ENCODE data around the gene LRRC8D.

The LRRC8D gene

DNA sequence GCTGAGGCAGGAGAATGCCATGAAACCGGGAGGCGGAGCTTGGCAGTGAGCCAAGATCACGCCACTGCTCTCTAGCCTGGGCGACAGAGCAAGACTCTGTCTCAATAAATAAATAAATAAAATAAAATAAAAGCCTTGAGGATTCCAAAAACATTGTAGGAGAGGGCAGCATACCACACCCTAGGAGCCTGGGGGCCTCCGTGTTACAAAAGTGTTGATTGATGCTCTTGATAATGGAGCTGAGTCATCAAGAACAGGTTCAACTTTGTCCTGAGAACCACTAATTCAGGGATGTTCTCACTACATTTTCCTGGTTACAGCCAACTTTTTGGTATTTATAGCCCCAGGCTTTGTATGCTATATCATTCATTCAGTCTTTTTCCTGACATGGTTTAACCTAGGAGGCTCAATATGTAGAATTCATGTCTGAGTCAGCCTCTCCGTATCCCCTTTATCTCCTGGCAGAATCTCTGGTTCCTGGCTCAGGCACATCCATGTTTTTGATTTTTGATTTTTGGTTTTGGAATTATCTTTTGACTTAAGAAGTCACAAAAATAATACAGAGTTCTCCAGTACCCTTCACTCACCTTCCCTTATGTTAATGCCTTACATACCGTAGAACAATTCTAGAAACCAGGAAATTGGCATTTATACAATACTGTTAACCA, 69.4 kb downstream of the LRRC8D start:
- in situ Hi-C loops (cut with MboI; ENCODE audit: low sequenced_read_pairs): no loop called here

DNA sequence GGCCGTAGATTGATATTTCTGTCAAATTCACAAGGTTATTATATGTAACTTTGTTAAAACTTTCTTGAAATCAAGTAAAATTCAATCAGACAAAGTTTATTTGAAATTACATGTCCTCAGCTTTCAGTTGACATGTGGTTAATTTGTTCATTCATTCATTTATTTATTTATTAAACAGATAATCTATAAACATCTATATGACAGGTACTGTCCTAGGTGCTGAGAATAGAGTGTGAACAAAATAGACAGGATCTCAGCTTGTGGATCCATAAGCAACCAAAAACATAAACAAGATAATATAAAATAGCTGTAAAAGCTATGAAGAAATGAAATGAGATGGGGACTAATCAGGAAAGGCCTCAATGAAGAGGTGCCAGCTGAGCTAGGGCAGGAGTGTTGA, 72.0 kb downstream of the LRRC8D start:
- in situ Hi-C loops (cut with MboI; ENCODE audit: low sequenced_read_pairs): no loop called here

DNA sequence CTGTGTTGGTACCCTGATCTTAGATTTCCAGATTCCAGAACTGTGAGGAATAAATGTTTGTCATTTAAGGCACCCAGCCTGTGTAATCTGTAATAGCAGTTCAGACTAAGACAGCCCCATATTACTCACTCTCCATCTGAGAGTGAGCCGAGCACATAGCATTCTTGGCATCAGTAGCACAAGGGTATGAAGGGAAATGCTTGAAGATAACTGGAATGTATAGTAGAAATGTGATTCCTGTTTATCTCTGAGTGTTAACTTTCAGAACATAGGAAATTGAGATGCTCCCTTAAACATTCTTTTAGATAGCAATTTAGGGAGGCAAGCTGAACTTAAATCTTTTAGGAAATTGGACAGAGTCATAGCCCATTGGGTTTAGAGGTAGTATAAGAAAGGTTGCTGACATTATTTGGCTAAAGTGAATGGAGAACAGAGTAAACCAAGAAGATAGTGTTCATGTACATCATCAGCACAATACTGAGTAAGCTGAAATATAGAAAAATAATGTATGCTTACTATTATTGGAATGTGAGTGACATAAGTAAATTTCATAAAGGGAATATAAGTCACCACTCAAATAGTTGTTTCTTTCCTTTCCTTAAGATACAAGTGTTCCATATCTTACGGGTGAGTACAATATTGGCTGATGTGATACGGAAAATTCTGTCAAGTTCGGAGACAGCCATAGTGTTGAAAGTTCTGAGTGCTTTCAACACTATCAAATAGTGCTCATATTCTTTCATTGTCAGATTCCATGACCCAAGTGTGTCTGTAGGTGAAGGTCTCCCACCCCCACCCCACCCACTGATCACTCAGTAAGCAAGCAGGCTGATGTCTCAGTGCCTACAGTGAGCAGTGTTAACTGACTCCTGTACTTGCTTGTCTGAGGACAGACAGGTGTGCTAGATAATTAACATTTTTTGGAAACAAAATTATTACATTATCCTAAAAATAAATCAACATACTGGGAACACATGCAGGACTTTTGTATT, 73.7 kb downstream of the LRRC8D start:
- in situ Hi-C loops (cut with MboI; ENCODE audit: low sequenced_read_pairs): no loop called here

DNA sequence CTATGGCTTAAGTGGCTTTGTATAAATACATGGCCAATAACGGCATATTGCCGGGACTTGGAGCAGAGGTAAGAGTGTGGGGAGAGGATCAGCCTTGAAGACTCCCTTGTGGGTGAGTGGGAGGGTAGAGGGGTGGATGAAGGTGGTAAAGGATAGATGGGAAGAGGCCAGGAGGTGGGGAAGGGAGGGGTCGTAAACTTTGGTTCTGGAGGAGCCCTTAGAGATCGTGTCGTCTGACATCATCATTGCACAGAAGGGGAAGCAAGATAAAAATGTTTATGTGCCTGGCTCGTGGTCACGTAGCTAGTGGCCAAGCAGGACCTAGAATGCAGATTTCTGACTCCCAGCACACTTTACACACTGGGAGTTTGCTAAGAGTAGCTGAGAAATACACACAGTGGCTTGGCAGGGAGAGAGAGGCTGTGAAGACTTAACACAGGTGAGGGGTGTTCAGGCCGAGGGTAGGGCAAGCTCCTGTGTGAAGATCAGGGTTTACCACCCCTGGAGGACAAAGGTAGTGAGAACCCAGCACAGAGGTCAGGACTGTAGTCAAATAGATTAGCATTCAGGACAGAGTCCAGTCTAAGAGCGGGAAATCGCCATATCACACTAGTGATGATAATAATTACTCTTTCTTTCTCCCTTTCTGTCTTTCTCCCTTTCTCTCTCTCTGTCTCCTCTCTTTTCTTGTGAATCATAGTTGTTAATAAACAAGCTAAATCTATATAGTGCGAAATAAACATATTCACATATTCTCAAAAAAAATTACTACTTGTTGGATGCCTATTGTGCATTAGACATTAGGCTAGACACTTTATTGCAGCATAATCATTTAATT, 75.5 kb downstream of the LRRC8D start:
- in situ Hi-C loops (cut with MboI; ENCODE audit: low sequenced_read_pairs): no loop called here

DNA sequence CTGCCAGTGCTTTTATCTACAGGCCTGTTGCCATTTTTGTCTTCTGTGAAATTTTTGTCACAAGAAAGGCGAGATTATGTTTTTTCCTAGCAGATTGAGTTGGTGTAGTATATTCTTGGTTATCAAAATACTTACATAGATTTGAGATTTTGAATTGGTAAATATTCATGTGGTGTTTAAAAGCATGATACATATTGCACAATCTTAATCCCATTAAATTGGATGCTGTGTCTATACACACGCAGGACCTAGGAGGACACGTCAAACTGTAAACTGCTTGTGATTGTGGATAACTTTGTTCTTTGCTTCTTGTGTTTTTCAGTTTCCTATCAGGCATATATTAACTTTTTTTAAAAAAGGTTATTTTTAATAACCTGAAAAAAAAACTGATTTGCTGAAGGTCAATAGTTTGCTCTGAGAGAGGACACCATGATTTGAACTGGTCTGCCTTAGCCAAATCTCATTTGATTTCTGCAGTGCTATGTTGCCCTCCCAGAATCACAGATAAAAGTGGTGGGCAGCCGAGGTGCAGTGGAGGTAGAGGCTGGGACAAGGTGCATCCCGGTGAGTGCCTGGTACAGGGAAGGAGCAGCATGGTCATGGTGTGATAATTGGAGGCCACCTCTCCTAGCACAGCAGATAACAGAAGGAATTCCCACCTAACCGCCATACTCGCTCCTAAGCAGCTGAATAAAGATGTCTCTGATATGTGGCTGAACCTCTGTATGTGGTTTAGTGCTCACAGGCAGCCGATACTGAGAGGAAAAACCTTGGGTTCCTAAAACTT, 76.7 kb downstream of the LRRC8D start:
- in situ Hi-C loops (cut with MboI; ENCODE audit: low sequenced_read_pairs): no loop called here

DNA sequence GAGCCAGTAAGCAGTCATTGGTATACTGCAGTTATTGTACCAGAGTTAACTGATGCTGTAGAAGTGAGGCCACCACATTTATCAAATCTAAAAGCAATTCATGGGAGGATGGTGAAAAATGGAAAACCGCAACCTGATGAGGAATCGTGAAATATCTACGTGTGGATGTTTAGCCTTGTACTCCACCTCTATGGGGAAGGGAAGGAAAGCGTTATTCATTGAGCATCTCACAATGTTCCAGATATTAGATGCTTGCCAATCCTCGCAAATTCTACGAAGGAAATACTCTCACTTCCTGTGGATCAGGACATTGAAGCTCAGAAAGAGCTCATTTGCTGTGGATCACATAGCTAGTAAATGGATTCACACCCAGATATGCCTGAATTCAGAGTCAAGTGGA, 77.3 kb downstream of the LRRC8D start:
- in situ Hi-C loops (cut with MboI; ENCODE audit: low sequenced_read_pairs): no loop called here

DNA sequence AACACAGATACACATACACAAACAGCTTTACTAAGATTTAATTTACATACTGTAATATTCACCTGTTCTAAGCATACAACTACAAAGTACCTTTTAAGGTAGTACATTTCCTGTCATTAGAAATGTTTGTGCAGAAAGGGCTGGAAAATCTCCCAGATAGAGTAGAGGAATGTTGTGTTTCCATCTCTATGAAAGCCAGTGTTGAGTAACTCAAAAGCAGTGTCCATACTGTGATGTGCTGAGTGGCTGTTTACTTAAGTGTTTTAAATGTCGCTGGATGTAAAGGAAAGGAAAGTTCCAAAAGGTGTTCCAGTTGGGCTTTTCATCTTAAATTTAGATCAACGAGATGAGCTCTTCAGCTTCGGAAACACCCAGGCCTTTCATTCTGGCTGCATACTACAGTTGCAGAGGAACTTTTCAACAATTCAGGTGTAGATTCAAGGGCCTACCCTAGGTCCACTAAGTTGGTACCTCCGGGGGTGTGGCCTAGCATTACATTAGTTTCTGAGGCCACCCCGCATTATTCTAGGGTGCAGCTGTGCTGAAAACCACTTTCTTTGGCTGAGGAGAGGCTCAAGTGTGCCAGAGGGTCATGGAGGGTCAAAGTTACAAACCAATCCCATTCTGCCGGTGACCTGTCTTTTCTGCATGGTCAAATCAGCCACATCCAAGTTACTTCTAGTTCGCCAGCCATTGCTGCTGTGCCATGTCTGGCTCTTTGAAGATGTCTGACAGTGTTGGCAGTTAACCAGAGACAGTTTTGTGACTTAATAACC, 78.1 kb downstream of the LRRC8D start:
- in situ Hi-C loops (cut with MboI; ENCODE audit: low sequenced_read_pairs): no loop called here

DNA sequence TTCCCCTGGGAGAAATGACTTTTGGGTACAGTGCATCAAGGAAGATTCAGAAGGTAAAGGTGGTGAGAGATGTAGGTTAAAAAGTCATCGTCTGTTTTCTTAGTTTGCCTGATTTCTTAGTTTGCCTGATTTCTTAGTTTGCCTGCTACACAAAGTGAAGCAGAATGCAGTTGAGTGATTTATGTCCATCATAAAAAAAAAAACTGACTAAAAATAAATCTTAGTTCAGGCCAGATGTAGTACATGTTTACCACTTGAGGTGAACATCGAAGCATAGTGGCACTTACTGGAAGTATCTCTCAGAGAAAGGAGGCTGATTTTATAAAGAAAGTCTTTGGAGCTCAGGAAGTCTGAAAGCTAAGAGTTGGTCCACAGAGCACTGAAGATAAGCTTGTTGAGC, 79.5 kb downstream of the LRRC8D start:
- in situ Hi-C loops (cut with MboI; ENCODE audit: low sequenced_read_pairs): no loop called here

DNA sequence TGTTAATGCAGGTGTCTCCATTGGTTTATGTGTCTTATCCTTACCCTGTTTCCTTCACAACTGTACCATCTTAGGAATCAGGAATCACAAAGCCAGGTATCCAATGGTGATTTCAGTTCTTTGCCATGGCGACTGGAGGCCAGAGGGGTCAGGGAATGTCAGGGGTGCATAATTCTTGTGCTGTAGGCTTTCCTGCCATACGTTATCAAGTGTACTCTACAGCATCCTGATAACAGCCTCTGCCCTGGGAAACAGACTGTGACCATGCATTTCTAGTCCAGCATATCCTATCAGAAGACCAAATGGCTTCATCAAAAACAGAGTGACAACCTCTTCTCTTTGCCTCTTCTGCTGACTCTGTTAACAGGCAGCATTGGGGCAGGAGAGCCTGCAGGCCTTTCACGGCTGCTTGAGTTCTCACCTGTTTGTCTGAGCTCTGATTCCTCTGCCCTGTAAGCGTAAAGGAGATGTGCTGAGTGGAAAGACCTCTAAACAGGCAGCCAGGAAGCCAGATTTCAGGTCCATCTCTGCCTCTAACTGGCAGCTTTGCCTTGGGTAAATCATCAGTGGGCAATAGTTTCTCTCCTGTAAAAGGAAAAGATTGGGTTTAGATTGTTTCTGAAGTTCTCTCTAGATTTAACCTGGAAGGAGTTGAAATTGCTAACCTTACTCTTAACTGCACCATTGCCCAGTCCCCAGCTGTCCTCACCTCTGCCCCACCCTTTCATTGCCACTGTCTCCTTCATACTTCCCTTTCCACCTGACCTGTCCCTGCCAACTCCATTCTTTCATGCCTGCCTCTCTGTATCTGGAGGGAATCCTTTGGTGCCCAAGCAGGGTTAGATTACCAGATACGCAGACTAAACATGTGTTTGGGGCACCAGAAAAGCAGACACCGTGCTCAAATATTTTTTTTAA, 80.2 kb downstream of the LRRC8D start:
- in situ Hi-C loops (cut with MboI; ENCODE audit: low sequenced_read_pairs): no loop called here

DNA sequence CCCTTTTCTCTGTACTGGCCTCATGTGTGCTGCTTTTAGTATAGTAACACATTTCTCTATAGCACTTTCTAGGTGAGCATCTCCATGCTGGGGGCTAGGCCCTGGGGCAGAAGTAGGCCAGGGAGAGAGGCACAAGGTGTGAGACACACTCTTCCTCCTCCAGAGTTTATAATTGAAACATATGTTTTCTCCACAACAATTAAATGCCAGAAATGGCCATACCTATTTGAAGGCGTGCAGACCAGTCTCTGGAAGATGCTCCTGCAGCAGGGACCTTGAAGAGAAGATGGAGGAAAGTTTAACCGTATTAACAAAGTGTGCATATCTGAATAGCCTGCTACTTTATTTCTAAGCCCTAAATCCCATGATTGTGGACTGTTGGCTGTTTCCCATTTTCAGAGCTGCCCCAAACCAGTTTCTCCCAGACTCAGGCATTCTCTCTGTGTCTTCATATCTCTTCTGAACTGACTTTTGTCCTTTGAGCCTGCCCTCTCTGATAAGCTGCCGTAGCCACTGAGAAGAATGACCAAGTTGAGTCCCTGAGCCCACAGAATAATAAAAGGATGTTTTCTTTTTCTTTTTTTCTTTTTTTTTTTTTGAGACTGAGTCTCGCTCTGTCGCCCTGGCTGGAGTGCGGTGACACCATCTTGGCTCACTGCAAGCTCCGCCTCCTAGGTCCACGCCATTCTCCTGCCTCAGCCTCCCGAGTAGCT, 81.3 kb downstream of the LRRC8D start:
- in situ Hi-C loops (cut with MboI; ENCODE audit: low sequenced_read_pairs): no loop called here

DNA sequence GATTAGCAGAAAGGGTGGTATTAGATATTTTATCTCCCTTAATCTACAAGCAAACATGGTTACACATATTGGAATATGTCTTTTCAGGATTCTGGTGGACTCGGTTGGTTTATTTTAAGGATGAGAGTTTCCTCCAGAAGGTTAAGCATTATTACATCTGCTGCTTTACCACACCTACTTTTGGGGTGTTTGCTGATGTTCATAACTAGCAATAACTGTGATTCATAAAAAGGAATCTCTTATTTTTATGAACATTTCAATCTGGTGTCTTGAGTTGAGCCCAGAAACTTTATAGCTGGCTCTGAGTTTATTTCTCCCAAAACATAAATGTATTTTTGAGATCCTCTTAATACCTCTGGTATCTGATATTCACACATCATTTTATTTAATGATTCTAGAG, 82.7 kb downstream of the LRRC8D start:
- in situ Hi-C loops (cut with MboI; ENCODE audit: low sequenced_read_pairs): no loop called here

DNA sequence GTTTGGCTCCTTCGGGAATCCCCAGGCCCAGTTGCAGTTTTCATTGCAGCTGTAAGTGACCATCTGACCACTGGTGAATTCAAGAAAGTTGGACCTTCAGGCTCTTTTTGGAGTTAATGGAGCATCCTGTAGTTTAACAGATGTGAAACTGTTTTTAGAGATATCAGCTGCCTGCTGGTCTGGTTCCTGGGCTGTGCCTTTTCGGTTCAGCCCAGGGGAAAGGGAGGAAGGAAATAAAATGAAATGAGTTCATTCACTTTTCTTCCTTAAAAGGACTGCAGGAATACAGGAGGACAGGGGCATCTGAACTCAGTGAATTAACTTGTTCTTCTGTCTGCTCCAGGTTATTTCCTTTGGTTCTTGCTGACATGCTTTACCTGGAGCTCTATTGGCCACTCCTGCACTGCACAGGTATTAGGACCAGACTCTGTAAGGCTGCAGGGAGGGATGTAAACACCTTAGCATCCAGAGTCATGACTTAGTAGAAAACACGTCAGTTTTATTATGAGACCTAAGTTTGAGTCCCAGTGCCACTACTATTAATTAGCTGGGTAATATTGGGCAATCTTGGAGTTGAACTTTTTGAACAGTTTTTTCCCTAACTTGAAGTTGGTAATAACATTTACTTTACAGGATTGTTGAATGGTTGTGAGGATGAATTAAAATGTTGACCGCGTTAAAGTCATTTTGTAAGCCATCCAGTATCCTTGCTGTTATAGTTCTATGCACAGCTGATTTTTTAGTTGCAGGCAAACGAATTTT, 83.6 kb downstream of the LRRC8D start:
- in situ Hi-C loops (cut with MboI; ENCODE audit: low sequenced_read_pairs): no loop called here

DNA sequence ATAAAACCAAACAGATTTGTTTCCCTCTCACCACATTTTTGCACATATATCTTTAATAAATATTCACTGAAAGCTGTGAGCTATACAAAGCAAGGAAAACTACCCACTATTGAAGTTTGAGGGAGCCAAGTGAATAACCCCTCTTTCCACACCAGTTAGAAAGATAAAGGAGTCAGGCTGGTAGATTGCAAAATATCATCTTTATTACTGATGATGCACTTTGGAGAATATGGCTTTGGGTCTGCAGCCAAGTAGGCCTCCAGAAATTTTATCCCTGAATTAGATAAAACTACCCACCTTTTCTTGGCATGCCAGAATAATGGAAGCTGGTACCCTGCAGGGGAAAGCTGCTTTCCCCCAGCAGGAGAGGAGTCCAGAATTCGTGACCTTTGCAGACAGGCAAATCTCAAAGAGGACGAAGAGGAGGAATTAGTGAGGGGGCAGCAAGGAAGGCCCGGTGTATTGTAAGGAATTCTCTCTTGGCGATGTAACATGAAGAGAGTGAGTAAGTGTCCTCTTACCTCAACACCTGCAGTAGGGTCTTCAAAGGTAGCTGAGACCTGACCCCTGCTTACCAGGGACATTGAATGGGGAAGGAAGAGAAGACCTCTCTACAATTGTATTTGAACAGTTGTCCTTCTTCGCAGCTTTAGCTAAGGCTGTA, 84.7 kb downstream of the LRRC8D start:
- in situ Hi-C loops (cut with MboI; ENCODE audit: low sequenced_read_pairs): no loop called here

DNA sequence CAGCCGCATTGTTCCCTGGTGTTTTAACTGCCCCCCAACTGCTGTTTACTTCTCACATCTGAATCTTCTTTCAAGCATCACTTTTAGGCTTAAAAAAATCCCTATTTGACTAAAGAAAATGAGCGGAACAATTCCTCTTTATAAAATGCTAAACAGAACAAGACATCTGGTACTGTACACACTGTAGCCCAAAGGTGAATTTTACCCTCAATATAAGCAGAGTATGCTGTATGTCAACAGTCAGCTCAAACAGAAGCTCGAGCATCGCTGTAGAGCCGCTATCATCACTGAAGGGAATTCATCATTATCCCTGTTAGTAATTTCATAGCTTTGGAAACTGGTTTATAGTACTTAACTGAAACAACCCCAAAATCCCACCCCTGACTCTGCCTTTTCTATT, 85.3 kb downstream of the LRRC8D start:
- in situ Hi-C loops (cut with MboI; ENCODE audit: low sequenced_read_pairs): no loop called here

DNA sequence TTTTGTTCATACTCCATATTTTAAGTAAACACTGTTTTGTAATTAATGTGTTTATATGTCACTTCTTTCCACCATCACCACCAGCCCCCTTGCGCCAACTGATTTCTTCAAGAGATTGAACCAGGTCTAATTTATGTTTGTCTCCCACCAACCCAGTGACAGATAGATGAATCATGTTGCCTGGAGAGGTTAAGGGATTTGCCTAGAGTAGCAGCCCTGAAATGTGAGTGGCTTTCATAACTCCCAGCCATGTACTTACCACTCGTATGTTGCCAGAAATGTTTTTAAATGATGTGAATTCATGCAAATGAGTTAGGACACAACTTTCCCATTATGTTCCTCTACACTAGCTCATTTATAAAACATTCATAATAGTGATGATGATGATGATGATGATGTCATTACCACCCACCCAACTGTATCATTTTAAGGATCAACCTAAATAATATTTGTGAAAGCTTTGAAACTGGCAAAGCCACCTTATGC, 86.9 kb downstream of the LRRC8D start:
- in situ Hi-C loops (cut with MboI; ENCODE audit: low sequenced_read_pairs): no loop called here

DNA sequence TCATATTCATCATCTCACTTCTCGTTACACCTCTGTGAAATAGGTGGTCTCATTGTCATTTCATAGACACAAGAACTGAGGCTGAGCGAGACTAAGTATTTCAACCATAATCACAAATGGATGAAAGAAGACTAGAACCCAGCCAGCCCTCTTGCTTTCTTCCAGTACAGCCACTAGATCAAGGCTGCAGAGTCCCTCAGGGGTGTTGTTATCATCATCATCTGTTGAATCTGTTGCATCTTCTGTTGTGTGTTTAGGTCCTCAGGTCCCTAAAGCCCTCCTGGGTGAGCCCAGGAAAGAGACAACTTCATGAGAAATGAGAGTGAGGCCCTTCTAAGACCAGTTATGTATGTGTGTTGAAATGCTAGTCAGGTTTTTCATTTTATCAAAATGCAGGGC, 87.4 kb downstream of the LRRC8D start:
- in situ Hi-C loops (cut with MboI; ENCODE audit: low sequenced_read_pairs): no loop called here
